ENCODE data around the gene TMEM185A.

GRCh38 chrX:149607699-149608098, 23.9 kb downstream of the TMEM185A start:
- TF ChIP-seq, protein P1, sequence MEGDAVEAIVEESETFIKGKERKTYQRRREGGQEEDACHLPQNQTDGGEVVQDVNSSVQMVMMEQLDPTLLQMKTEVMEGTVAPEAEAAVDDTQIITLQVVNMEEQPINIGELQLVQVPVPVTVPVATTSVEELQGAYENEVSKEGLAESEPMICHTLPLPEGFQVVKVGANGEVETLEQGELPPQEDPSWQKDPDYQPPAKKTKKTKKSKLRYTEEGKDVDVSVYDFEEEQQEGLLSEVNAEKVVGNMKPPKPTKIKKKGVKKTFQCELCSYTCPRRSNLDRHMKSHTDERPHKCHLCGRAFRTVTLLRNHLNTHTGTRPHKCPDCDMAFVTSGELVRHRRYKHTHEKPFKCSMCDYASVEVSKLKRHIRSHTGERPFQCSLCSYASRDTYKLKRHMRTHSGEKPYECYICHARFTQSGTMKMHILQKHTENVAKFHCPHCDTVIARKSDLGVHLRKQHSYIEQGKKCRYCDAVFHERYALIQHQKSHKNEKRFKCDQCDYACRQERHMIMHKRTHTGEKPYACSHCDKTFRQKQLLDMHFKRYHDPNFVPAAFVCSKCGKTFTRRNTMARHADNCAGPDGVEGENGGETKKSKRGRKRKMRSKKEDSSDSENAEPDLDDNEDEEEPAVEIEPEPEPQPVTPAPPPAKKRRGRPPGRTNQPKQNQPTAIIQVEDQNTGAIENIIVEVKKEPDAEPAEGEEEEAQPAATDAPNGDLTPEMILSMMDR (IDR thresholded peaks at IDR 0.05): no peak
- TF ChIP-seq POLR2A (IDR thresholded peaks at IDR 0.05) (no peak), POLR2AphosphoS5 (IDR thresholded peaks at IDR 0.05) (no peak), EP300 (IDR thresholded peaks at IDR 0.05; ENCODE audit: low read depth) (no peak)
